LNCAP (cell line): ENCODE results near the gene PTPRA.

ENCODE experiments used
- CTCF ChIP-seq: fragments of 450-650 bp; IDR thresholded peaks from 2 replicates; pipeline ENCODE4 v1.5.1; 2017; ENCODE audit warnings: mild to moderate bottlenecking

PTPRA gene

GRCh38 chr20:3059489-3059888 lies 186.2 kb downstream of the PTPRA start:
- TF ChIP-seq CTCF: no peak

- TF ChIP-seq CTCF: no peak
These were observed 194.1 kb downstream of the PTPRA start for GRCh38 chr20:3067139-3068014.

GRCh38 chr20:3068075-3068474 lies 194.8 kb downstream of the PTPRA start:
- TF ChIP-seq CTCF: no peak

- no peak for TF ChIP-seq CTCF
These were observed 196.0 kb downstream of the PTPRA start for GRCh38 chr20:3068986-3069900.

- TF ChIP-seq CTCF: no peak
These were observed 197.4 kb downstream of the PTPRA start for GRCh38 chr20:3070725-3071124.

GRCh38 chr20:3071266-3071609 lies 198.0 kb downstream of the PTPRA start:
- TF ChIP-seq CTCF: no peak

GRCh38 chr20:3071610-3072529 lies 198.6 kb downstream of the PTPRA start, which contains the start of gene OXT:
OXT (plus strand) TSS chr20:3071620; CDS start chr20:3071656, 36 bp downstream.
- TF ChIP-seq CTCF: no peak
